ENCODE results near the gene NOX4. TPM values are rescaled to one million over a fixed set of nuclear protein-coding genes. Genes with fewer than 3 reads are reported as not detected.

The NOX4 gene
- polyA plus RNA-seq (2013, experiment 1 of 2): 1.4 TPM
- 0.95 TPM for polyA plus RNA-seq (2013, experiment 2 of 2)

GRCh38 chr11:89490981-89491690 lies at the start of gene NOX4:
TSS of gene NOX4 (minus strand) at chr11:89491375. CDS start at chr11:89491246, 129 bp downstream.
- Histone ChIP-seq H3K27ac (ENCODE audit: low read depth, low read length) (peak within 1 kb of the TSS; percentile 63), H3K9me3 (ENCODE audit: insufficient read depth, low read depth, low read length) (no peaks in the 10 kb centered on the region), H3K4me1 (ENCODE audit: insufficient read depth, low read length) (peaks cover 30% of the 10 kb centered on the region), H3K36me3 (ENCODE audit: insufficient read depth, low read length) (peaks cover 5% of the 10 kb centered on the region; the same call in 1 of the 2 replicates), H3K9ac (ENCODE audit: low read depth, low read length) (peak within 1 kb of the TSS; percentile 88), H3K27me3 (ENCODE audit: insufficient read depth, low read length) (no peaks in the 10 kb centered on the region), H3K4me3 (ENCODE audit: low read length) (peak within 1 kb of the TSS; percentile 53)
- 50% methylated on average over 50 of the region's 51 CpGs for WGBS

GRCh38 chr11:89540826-89541225 lies 49.7 kb upstream of the NOX4 start:
- Histone ChIP-seq H3K27ac (ENCODE audit: low read depth, low read length) (no peak overlapping the region), H3K9me3 (ENCODE audit: insufficient read depth, low read depth, low read length) (no peaks in the 10 kb centered on the region), H3K9ac (ENCODE audit: low read depth, low read length) (no peak overlapping the region), H3K4me3 (ENCODE audit: low read length) (no peak overlapping the region), H3K27me3 (ENCODE audit: insufficient read depth, low read length) (no peaks in the 10 kb centered on the region), H3K36me3 (ENCODE audit: insufficient read depth, low read length) (no peaks in the 10 kb centered on the region), H3K4me1 (ENCODE audit: insufficient read depth, low read length) (no peaks in the 10 kb centered on the region)
- no CpG with 5 or more reads among the region's 1 CpG for WGBS

- H3K36me3 ChIP-seq (ENCODE audit: insufficient read depth, low read length): no peaks in the 10 kb centered on the region
- no CpG with 5 or more reads among the region's 1 CpG for WGBS
- no peak overlapping the region for H3K4me3 ChIP-seq (ENCODE audit: low read length)
- H3K9me3 ChIP-seq (ENCODE audit: insufficient read depth, low read depth, low read length): no peaks in the 10 kb centered on the region
- H3K9ac ChIP-seq (ENCODE audit: low read depth, low read length): no peak overlapping the region
- H3K27me3 ChIP-seq (ENCODE audit: insufficient read depth, low read length): no peaks in the 10 kb centered on the region
- H3K4me1 ChIP-seq (ENCODE audit: insufficient read depth, low read length): no peaks in the 10 kb centered on the region
- no peak overlapping the region for H3K27ac ChIP-seq (ENCODE audit: low read depth, low read length)
Observed at GRCh38 chr11:89537936-89538335, 46.8 kb upstream of the NOX4 start.

- no peaks in the 10 kb centered on the region for H3K4me1 ChIP-seq (ENCODE audit: insufficient read depth, low read length)
- WGBS: 100% methylated on average over 1 of the region's 1 CpG
- no peak overlapping the region for H3K4me3 ChIP-seq (ENCODE audit: low read length)
- H3K36me3 ChIP-seq (ENCODE audit: insufficient read depth, low read length): no peaks in the 10 kb centered on the region
- H3K9ac ChIP-seq (ENCODE audit: low read depth, low read length): no peak overlapping the region
- H3K9me3 ChIP-seq (ENCODE audit: insufficient read depth, low read depth, low read length): no peaks in the 10 kb centered on the region
- H3K27me3 ChIP-seq (ENCODE audit: insufficient read depth, low read length): no peaks in the 10 kb centered on the region
- H3K27ac ChIP-seq (ENCODE audit: low read depth, low read length): no peak overlapping the region
Observed at GRCh38 chr11:89536926-89537325, 45.8 kb upstream of the NOX4 start.

- H3K36me3 ChIP-seq (ENCODE audit: insufficient read depth, low read length): no peaks in the 10 kb centered on the region
- WGBS: 94% methylated on average over 4 of the region's 4 CpGs
- H3K4me1 ChIP-seq (ENCODE audit: insufficient read depth, low read length): no peaks in the 10 kb centered on the region
- H3K27ac ChIP-seq (ENCODE audit: low read depth, low read length): no peak overlapping the region
- no peak overlapping the region for H3K4me3 ChIP-seq (ENCODE audit: low read length)
- H3K27me3 ChIP-seq (ENCODE audit: insufficient read depth, low read length): no peaks in the 10 kb centered on the region
- H3K9ac ChIP-seq (ENCODE audit: low read depth, low read length): no peak overlapping the region
- H3K9me3 ChIP-seq (ENCODE audit: insufficient read depth, low read depth, low read length): no peaks in the 10 kb centered on the region
Observed at GRCh38 chr11:89535221-89535620, 44.0 kb upstream of the NOX4 start.

GRCh38 chr11:89529626-89530380 lies 38.6 kb upstream of the NOX4 start:
- Histone ChIP-seq H3K36me3 (ENCODE audit: insufficient read depth, low read length) (no peaks in the 10 kb centered on the region), H3K9ac (ENCODE audit: low read depth, low read length) (no peak overlapping the region), H3K27me3 (ENCODE audit: insufficient read depth, low read length) (no peaks in the 10 kb centered on the region), H3K4me3 (ENCODE audit: low read length) (no peak overlapping the region), H3K4me1 (ENCODE audit: insufficient read depth, low read length) (no peaks in the 10 kb centered on the region), H3K27ac (ENCODE audit: low read depth, low read length) (no peak overlapping the region), H3K9me3 (ENCODE audit: insufficient read depth, low read depth, low read length) (peaks cover 8% of the 10 kb centered on the region; the same call in 1 of the 2 replicates)
- WGBS: 88% methylated on average over 2 of the region's 2 CpGs

- no peaks in the 10 kb centered on the region for H3K4me1 ChIP-seq (ENCODE audit: insufficient read depth, low read length)
- no peak overlapping the region for H3K4me3 ChIP-seq (ENCODE audit: low read length)
- WGBS: 64% methylated on average over 1 of the region's 1 CpG
- no peak overlapping the region for H3K9ac ChIP-seq (ENCODE audit: low read depth, low read length)
- H3K27ac ChIP-seq (ENCODE audit: low read depth, low read length): no peak overlapping the region
- H3K9me3 ChIP-seq (ENCODE audit: insufficient read depth, low read depth, low read length): no peaks in the 10 kb centered on the region
- H3K36me3 ChIP-seq (ENCODE audit: insufficient read depth, low read length): no peaks in the 10 kb centered on the region
- H3K27me3 ChIP-seq (ENCODE audit: insufficient read depth, low read length): no peaks in the 10 kb centered on the region
Observed at GRCh38 chr11:89521792-89522191, 30.6 kb upstream of the NOX4 start.

- Histone ChIP-seq H3K9me3 (ENCODE audit: insufficient read depth, low read depth, low read length) (no peaks in the 10 kb centered on the region), H3K9ac (ENCODE audit: low read depth, low read length) (no peak overlapping the region), H3K4me1 (ENCODE audit: insufficient read depth, low read length) (no peaks in the 10 kb centered on the region), H3K27ac (ENCODE audit: low read depth, low read length) (no peak overlapping the region), H3K4me3 (ENCODE audit: low read length) (no peak overlapping the region), H3K27me3 (ENCODE audit: insufficient read depth, low read length) (no peaks in the 10 kb centered on the region), H3K36me3 (ENCODE audit: insufficient read depth, low read length) (no peaks in the 10 kb centered on the region)
- 100% methylated on average over 1 of the region's 2 CpGs for WGBS
Observed at GRCh38 chr11:89521294-89521693, 30.1 kb upstream of the NOX4 start.

GRCh38 chr11:89516496-89516895 lies 25.3 kb upstream of the NOX4 start:
- Histone ChIP-seq H3K27ac (ENCODE audit: low read depth, low read length) (no peak overlapping the region), H3K36me3 (ENCODE audit: insufficient read depth, low read length) (no peaks in the 10 kb centered on the region), H3K4me3 (ENCODE audit: low read length) (no peak overlapping the region), H3K4me1 (ENCODE audit: insufficient read depth, low read length) (no peaks in the 10 kb centered on the region), H3K27me3 (ENCODE audit: insufficient read depth, low read length) (no peaks in the 10 kb centered on the region), H3K9ac (ENCODE audit: low read depth, low read length) (no peak overlapping the region), H3K9me3 (ENCODE audit: insufficient read depth, low read depth, low read length) (no peaks in the 10 kb centered on the region)
- 86% methylated on average over 2 of the region's 2 CpGs for WGBS

GRCh38 chr11:89508544-89508943 lies 17.4 kb upstream of the NOX4 start:
- no peak overlapping the region for H3K4me3 ChIP-seq (ENCODE audit: low read length)
- no peak overlapping the region for H3K9ac ChIP-seq (ENCODE audit: low read depth, low read length)
- no peak overlapping the region for H3K27ac ChIP-seq (ENCODE audit: low read depth, low read length)
- no peaks in the 10 kb centered on the region for H3K27me3 ChIP-seq (ENCODE audit: insufficient read depth, low read length)
- H3K9me3 ChIP-seq (ENCODE audit: insufficient read depth, low read depth, low read length): no peaks in the 10 kb centered on the region
- no peaks in the 10 kb centered on the region for H3K4me1 ChIP-seq (ENCODE audit: insufficient read depth, low read length)
- no peaks in the 10 kb centered on the region for H3K36me3 ChIP-seq (ENCODE audit: insufficient read depth, low read length)
- 89% methylated on average over 5 of the region's 5 CpGs for whole genome bisulfite sequencing

GRCh38 chr11:89504270-89504669 lies 13.1 kb upstream of the NOX4 start:
- Histone ChIP-seq H3K27me3 (ENCODE audit: insufficient read depth, low read length) (no peaks in the 10 kb centered on the region), H3K27ac (ENCODE audit: low read depth, low read length) (no peak overlapping the region)
- 100% methylated on average over 1 of the region's 2 CpGs for WGBS

More at GRCh38 chr11:89504270-89504669, 13.1 kb upstream of the NOX4 start:
- Histone ChIP-seq H3K4me3 (ENCODE audit: low read length) (no peak overlapping the region), H3K9me3 (ENCODE audit: insufficient read depth, low read depth, low read length) (no peaks in the 10 kb centered on the region), H3K4me1 (ENCODE audit: insufficient read depth, low read length) (peaks cover 21% of the 10 kb centered on the region), H3K36me3 (ENCODE audit: insufficient read depth, low read length) (no peaks in the 10 kb centered on the region), H3K9ac (ENCODE audit: low read depth, low read length) (no peak overlapping the region)

All from HUES64 (cell line).